ENCODE results near the gene NDE1.
"Not testable (repeated sequence)": the region's sequence is repeated elsewhere in the genome, so short reads cannot be mapped to it uniquely, and the experiment has no call there.

DNA sequence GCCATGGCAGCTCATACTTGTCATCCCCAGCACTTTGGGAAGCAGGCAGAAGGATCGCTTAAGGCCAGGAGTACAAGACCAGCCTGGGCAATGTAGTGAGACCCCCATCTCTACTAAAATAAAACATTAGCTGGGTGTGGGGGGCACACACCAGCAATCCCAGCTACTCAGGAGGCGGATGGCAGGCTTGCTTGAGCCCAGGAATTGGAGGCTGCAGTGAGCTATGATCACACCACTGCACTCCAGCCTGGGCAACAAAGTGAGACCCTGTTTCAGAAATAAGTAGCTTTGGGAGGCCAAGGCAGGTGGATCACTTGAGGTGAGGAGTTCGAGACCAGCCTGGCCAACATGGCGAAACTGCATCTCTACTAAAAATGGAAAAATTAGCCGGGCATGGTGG lies 77.7 kb downstream of the NDE1 start:
- TF ChIP-seq CTCF (IDR thresholded peaks at IDR 0.05; ENCODE audit: low read length); EZH2 (IDR thresholded peaks at IDR 0.05; ENCODE audit: borderline replicate concordance, low read length): not testable (repeated sequence)
